HG03135 (cell line): ENCODE measurements around the gene TCP1.
A peak's percentile ranks its signal among the peaks of the same experiment; 100 is the strongest.
"Not testable (repeated sequence)": the region's sequence is repeated elsewhere in the genome, so short reads cannot be mapped to it uniquely, and the experiment has no call there.

ENCODE experiments used
- ATAC-seq: cut with Tn5 transposase; IDR thresholded peaks from one replicate; pipeline ENCODE4 v1.9.1; 2021; ENCODE audit warnings: mild to moderate bottlenecking, moderate library complexity; ENCODE audit not compliant: unreplicated experiment

Gene TCP1

DNA sequence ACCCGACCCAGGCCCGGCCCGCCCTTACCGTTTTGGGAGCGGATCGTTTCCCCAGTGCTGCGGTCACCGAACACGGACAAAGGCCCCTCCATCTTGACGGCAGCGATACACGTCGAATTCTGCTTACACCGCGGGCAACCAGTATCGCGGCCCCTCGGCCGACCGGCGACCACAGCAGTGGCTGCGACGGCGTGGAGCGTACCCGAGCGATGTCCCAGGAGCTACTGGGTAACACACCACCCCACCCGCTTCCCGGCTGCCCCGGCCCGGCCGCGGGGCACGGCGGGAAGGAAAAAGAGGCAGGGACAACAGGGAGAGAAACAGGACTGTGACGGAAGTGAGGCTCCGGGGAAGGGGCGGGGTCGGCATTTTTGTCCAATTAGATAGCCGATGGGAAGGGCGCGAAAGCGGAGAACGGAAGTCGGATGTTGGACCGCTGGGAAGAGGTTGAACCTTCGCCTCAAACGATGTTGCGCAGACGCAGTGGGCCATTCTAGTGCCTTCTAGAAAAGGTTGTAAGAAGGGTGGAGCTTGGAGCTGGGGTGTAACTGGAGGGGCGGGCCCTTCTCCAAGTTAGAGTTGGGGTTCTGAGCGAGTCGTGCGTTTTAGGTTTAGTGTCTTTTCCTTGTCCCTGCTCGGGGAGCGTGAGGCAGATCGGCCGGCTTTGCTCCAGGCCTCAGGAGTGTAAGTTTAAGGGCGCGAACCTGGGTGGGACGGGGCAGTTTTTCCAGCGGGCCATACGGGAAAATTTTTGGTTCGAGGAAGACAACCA is at the start of gene TCP1:
Gene TCP1, minus strand, starts transcription at position 226 of the 772 bp plus-strand sequence. Its CDS starts 134 bp downstream, at position 92.
- peak; percentile 63 for ATAC-seq

DNA sequence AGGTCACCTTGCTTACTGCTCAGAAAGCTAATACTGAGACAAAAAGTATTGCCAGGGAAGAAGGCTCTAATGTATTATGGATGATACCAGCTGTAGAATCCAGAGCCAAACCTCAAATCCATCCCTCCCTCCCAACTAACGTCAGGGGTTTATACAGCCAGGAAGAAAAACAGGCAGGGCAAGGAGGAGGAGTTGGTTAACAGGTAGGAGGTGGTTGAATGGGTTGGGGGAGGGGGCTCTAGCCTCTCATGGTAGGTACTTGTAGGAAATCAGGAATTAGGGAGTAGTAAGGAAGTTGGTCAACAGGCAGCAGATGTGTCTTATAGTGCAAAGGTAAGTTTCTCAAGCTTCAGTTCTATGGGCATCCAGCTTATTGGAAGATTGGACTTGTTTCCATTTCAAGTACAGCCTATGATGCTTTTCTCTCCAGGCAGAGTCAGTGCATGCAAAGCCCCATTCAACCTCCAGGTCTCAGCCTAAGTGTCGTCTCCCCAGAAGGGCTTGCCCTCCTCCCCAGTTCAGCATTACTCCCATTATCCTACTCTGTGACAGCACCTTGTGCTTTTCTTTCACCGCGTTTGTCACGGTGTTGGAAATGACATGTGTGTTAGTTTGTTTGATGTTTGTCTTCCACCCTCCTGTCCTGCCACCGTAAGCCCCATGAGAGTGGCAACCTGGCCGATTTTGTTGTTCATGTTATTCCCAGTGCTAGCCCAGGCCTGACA is 48.8 kb upstream of the TCP1 start:
- no peak for ATAC-seq

DNA sequence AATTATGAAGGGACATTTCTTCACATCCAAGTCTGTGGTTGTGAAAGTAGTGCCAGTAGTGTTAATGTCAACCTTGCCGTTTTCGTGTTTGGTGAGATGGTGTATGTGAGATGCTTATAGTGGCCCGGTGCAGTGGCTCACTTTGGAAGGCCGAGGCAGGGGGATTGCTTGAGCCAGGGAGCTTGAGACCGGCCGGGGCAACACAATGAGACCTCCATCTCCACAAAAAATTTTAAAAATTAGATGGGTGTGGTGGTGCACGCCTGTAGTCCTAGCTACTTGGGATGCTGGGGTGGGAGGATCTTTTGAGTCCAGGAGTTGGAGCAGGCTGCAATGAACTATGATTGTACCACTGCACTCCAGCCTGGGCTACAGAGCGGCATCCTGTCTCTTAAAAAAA is 48.1 kb upstream of the TCP1 start:
- no peak for ATAC-seq

DNA sequence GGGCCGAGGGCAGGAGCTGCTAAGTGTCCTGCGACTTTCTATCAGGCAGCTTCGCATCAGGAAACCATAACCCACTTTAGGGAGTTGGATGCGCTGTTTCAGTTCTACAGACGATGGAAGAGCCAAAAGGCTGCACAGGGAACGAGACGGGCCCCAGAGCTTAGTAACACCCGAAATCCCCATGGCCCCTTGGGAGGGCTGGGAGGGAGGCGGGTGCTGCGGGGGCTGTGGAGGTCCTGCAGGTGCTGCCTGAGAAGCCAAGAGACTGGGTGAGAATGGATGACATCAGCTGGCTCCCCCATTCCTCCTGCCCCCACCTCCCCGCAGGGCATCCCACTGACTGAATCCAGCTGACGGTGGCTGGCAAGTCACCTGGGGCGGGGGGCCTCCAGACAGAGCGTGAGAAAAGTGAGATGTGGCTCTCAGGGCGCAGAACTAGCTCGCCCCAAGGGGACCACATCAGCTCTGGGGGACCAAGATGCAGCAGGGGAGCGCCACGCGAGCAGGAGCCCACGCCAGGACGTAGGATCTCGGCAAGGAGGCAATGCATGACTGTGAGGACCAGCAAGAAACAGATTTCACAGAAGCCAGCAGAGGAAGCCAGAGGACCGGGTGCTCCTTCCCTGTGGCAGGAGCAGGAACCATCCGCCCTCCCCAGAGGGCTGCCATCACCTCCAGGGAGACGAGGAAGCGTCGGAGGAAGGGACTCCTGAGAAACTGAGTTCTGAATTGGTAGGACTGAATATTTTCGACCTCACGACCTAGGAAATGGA is 47.5 kb upstream of the TCP1 start:
- ATAC-seq: no peak

DNA sequence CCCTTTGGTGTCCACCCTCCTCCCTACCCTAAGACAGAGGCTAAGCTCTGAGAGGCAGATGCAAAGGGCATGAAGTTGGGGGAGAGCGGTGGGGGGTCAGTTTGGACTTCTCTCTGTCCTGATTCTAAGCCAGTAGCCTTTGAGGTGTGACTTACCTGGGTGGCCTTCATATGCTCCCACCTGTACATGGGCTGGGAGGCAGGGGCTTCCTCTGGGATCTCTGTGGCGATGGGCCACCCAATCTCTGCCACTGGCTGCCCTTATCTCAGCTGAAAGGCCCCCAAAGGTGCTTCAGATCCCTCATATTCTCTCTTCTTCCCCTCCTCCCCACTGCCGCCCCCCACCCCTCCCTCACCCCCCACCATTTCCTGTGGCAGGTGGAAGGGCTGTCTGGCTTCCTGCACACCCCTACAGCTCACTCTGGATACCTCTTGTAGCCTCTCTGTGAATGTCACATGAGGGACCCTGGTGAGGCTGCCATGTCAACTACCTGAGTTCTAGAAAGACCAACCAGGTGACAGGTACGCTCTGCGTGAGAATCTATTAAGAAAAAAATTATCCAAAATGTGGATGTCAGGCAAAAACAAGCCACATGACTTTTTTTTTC is 44.7 kb upstream of the TCP1 start:
- ATAC-seq: no peak

DNA sequence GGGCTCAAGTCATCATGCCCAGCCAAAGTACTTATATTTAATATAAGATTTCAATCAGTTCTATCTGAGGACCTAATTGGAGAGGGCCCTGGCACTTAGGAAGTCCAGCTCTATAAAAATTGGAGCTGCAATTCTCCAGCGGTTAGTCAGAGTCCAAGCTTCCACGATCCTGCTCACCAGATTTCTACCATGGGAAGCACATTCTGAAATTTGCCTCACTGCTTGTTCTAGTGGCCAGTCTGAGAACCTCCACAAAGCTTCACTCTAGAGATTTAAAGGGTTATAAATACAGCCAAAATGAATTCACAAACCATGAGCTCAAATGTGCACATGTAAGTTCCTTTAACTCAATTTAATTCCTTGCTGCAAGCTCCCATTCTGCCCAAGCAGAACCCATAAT is 44.2 kb upstream of the TCP1 start:
- ATAC-seq: no peak

DNA sequence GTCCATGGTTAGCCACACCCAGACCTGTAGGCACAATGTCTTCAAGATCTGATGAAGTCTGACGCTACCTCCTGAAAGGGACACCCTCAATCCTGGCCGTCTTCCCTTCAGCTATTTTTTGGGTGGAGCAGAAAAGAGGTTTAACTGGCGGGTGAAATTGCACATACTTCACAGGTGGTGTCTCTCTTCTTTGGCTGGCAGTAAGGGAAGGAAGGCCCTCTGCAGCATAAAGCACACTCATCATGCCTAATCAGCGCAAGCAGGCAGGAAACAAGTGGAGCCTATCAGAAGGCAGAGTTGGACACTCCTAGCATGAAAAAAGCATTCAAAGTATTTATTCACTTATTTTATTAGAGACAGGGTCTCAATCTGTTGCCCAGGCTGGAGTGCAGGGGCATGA is 43.5 kb upstream of the TCP1 start:
- no peak for ATAC-seq

DNA sequence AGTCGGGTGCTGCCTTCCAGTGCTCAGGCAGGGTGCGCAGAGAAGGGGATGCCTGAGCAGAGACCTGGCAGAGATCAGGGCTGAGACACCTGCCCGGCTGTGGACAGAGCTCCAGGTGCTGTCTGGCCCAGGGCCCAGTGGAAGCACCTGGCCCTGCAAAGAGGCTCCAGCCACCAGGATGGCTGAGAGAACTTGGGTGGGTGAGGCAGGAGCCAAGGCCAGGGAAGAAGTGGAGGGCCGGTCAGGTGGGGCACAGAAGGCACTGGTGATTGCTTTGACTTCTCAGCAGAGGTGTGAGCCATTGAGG is 41.9 kb upstream of the TCP1 start:
- no peak for ATAC-seq

DNA sequence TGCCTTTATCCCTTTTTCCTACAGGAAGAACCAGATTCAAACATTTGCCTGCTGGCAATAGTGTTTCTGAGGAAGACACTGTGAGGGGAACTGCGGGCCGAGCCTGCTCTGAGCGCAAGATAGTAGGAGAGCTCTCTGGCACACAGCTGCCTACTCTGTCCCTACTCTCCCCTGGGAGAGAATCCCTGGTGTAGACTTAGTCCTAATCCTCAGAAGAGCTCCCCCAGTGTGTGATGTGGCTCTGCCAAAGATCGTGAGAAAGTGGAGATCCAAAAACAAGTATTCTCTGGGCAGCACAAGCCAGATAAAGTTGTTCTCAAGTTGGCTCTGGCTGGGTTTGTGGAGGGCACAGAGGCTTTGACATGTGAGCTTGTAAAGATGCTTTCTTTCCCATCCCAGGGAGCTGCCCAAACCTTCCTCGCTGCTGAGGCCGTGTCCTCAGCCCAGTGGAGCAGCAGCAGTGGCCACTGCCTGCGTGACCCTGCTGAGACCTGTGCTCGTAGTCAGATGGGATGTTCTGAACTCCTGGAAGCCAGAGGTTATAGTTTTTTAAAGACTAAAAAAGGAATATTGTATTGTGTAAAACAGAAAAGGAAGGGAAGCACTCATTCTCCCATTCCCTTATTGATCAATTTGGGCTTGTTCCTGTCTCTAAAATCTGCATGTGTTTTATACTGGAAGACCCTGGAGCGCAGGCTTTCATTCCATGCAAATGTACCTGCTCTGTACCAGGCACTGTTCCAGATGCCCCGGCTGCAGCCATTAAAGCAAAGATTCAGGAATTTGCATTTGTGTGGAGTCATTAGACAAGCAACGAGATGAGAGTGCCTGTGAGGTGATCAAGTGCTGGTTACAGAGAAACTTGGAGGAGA is 41.3 kb upstream of the TCP1 start:
- no peak for ATAC-seq

DNA sequence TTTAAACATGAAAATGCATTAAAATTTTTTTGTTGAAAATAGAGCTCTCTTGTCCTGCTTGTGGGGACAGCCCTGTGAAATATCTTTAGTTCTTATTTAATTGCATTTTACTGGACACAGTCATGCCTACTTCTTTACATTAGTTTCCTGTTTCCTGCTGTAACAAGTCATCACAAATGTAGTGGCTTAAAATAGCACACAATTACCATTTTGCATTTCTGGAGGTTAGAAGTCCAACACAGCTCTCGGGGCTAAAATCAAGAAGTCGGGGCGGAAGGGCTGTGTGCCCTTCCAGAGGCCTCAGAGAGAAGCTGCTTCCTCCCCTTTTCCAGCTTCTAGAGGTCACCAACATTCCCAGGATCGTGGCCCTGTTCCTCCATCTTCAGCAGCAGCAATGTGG is 40.1 kb upstream of the TCP1 start:
- ATAC-seq: no peak

DNA sequence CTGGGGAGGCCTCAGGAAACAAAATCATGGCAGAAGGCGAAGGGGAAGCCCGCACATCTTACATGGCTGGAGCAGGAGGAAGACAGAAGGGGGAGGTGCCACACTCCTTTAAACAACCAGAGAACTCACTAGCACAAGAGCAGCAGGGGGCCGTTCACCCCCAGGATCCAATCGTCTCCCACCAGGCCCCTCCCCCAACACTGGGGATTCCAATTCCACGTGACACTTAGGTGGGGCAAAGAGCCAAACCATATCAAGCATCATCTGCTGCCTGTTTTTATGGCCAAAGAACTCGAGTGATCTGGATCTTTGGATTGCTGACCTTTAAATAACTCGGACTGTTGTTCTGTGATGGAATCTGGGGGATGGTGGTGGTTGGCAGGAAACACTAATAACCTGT is 38.7 kb upstream of the TCP1 start:
- no peak for ATAC-seq

DNA sequence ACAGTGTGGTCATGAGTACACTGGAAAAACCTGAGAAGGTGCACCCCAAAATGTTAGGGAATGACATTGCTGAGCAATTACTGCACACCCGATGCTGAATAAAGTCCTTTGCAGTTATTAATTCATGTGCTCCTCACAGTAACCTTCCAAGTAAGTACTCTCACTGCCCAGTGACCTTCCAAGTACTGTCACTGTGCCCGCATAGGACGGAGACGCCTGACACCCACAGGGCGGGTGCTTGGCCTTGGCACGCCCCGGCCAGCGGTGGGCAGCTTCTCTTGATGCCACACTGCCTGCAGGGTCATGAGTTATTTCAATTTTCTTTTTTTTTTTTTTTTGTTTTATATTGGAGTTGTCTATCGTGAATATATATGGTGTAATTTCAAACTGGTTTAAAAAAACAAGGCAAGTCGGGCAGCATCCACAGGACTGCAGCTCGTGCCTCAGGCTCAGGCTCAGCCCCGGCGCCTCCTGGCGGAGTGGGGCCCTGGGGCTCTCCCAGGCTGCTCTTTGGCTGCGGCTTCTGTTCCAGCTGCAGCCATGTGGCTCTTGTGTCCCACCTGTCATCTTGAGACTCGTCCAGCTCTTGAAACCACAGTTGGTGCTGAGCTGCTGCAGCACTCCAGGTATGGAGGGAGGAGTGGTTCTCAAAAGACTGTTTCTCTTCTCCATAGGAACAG is 37.7 kb upstream of the TCP1 start:
- ATAC-seq: no peak

DNA sequence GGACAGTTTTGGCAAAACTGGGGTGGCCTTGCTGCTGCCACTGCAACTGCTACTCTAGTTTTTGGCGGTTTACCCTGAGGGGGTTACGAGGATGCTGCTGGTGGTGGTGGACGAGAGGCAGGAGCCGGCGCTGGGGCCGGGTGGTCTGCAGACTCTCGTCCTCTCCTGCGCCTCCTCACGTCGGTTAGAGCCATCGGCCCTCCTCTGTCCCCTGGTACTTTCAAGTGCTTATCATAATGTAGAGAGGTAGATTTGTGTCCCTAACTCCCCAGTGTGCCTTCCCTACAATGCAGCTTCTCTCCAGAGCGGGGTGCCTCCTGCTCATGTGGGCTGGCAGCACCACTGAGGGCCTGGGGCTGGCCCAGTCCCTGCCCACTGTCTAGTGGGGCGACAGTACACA is 36.6 kb upstream of the TCP1 start:
- no peak for ATAC-seq

DNA sequence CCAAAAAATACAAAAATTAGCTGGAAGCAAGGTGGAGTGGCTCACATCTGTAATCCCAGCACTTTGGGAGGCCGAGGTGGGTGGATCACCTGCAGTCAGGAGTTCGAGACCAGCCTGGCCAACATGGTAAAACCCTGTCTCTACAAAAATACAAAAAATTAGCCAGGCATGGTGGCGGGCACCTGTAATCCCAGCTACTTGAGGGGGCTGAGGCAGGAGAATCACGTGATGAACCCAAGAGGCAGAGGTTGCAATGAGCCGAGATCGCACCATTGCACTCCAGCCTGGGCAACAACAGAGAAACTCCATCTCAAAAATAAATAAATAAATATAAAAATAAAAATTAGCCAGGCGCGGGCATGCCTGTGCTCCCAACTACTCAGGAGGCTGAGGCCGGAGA is 35.3 kb upstream of the TCP1 start:
- ATAC-seq: not testable (repeated sequence)

DNA sequence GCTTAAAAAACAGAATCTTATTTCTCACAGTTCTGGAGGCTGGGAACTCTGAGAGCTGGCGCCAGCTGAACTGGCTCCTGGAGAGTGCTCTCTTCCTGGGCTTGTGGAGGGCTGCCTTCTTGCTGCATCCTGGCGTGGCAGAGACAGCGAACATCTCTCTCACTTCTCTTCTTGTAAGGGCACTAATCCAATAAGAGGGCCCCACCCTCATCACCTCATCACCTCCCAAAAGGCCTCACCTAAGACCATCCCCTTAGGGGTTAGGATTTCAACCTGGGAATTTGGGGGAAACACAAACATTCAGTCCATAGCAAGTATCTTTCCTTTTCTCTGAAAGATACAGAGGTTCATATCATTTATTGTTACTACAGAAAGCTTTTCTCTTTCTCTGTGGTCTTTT is 34.6 kb upstream of the TCP1 start:
- ATAC-seq: no peak

DNA sequence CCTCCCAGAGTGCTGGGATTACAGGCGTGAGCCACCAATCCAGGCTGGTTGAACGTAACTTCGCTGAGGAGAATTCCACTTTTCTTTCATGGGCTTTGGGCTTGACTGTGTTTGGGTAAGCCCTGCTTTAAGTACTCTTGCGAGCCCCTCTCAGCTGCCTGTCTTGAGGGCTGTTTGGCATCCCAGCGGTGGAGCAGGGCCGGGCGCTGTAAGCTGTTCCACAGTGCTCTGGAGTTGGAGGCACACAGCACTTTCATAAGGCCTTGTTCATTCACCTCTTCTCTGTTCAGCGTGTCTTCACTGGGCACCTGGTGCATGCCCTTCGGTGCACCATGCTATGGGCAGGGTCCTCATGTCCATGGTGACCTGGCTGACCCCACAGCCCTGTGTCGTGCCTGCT is 32.3 kb upstream of the TCP1 start:
- no peak for ATAC-seq

DNA sequence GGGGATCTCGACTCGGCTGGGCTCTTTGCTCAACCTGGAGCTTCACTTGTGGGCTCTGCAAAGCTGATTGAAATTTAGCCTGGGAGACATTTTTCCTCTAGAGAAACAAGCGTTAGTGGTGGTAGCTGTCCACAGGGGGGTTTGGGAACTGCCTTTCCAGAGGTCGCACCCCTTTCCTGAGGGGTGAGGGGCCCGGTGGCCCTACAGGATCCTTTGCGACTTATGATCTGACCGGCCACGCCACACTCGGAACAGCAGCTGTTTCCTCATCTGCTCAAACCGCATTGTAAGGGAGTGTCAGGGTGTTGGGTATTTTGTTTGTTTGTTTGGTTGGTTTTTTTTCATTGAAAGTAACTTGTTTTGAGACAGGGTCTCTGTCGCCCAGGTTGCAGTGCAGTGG is 31.7 kb upstream of the TCP1 start:
- no peak for ATAC-seq

DNA sequence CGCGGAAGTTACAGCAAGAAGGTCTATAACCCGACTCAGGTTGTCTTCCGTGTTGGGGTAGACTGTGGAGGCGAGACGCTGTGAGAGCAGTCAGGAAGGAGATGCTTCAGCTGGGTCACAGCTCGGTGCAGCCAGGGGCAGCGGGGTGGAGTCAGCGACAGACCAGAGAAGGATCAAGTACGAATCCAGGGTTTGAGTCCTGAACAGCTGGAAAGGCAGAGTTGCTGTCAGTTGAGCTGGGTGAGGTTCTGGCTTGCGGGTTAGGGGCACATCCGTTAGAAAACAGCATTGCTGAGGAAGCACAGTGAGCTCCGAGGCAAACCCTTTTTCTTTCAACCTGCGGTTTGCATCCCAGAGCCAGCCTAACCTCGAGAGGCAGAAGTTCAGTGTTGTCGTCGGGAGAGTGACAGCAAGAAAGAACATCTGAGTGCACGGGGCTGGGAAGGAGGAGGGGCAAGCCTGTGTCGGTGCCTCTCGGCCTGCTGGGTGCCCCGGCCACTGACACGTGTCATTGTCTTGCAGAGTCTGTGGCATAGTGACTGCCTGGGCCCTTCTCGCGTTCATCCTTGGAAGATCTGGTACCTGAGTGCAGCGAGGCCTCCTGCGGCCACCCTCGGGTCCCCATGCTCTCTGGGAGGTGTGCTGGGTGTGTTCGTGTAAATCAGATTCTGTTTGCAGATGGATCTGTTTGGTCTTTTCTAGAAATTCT is 30.7 kb upstream of the TCP1 start:
- no peak for ATAC-seq

DNA sequence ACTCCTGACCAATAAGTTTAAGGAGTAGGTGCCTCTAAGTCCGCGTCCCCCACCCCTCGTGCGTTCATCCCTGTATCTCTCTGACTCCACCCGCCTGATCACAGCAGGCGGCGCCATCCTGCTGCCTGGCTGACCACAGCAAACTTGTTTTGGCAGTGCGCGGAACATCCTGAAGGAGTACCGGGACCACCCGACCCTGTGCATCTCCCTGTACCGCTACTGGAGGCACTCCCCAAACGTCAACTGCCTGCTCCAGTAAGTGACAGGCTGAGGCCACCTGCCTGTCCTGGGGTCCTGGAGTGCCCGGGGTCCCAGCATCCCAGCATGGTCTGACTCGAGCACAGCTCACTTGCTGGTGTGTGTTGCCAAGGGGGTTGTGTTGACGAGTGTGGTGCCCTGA is 29.7 kb upstream of the TCP1 start:
- no peak for ATAC-seq
